Activated CD4-positive, alpha-beta T cell treated with anti-CD3 and anti-CD28 coated beads, Interleukin-2, amount 50 U/mL, for 1 hour (primary cell): ENCODE measurements around the gene TMEM130.

Experiments used
- DNase-seq: peaks from one replicate; pipeline ENCODE4 v3.0.0-alpha.2; 2020

TMEM130 gene

GRCh38 chr7:98869597-98870120 is at the start of gene TMEM130:
TMEM130 (minus strand) TSS chr7:98870014; CDS start chr7:98869861, 153 bp downstream.
- DNase-seq = no peak

GRCh38 chr7:98917331-98917730 is 47.5 kb upstream of the TMEM130 start:
- no peak for DNase-seq

GRCh38 chr7:98913612-98914011 is 43.8 kb upstream of the TMEM130 start:
- no peak for DNase-seq

GRCh38 chr7:98913026-98913425 is 43.2 kb upstream of the TMEM130 start:
- DNase-seq = no peak

GRCh38 chr7:98911916-98912315 is 42.1 kb upstream of the TMEM130 start:
- no peak for DNase-seq

- DNase-seq = no peak
Measured at GRCh38 chr7:98910427-98910826, 40.6 kb upstream of the TMEM130 start.

GRCh38 chr7:98909487-98909886 is 39.7 kb upstream of the TMEM130 start:
- DNase-seq = no peak

DNA sequence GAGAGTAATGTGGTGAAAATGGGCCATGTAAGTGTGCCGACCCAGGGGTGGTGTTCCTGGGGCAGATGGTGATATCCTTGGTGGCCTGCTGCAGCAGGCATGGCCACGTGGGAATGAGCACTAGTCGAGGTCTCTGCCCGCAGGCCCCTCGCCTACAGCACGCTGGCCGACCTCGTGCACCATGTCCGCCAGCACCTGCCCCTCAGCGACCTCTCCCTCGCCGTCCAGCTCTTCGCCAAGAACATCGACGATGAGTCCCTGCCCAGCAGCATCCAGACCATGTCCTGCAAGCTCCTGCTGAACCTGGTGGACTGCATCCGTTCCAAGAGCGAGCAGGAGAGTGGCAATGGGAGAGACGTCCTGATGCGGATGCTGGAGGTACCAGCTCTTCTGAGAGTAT is 38.8 kb upstream of the TMEM130 start:
- DNase-seq = no peak

- no peak for DNase-seq
Measured at GRCh38 chr7:98907570-98907969, 37.8 kb upstream of the TMEM130 start.

- DNase-seq = no peak
Measured at GRCh38 chr7:98903246-98903645, 33.4 kb upstream of the TMEM130 start.

DNA sequence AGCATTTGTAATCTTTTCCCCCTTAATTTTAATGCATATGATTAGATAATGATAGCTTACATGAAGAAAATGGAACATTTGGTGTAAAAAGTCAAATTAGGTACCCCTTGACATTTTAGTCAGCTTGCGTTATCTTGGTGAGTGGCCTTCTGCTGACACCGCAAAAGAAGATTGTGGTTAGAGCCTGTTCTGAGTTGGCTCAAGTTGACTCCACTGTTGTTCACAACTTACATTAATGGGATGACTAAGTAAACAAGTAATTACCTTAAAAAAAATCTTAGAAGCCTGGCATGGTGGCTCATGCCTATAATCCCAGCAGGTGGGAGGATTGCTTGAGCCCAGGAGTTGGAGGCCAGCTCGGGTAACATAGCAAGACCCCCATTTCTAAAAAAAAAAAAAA is 32.7 kb upstream of the TMEM130 start:
- DNase-seq = no peak

GRCh38 chr7:98900815-98901214 is 31.0 kb upstream of the TMEM130 start:
- DNase-seq = no peak

- DNase-seq = no peak
Measured at GRCh38 chr7:98899816-98900215, 30.0 kb upstream of the TMEM130 start.

GRCh38 chr7:98892609-98893008 is 22.8 kb upstream of the TMEM130 start:
- no peak for DNase-seq

DNA sequence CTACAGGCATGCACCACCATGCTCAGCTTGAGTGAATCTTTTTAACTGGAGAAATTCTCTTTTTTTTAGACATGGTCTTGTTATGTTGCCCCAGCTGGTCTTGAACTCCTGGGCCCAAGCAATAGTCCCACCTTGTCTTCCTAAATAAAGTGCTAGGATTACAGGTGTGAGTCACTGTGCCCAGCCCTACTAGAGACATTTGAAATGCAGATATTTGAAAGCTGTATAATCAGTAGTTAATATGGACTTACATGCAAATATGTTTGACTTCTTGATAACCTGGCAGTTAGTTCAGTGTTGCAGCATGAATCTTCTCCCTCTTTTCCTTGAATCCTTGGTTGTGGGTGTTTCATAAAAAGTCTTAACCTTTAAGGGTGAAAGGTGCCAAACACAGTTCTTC is 17.2 kb upstream of the TMEM130 start:
- no peak for DNase-seq

DNA sequence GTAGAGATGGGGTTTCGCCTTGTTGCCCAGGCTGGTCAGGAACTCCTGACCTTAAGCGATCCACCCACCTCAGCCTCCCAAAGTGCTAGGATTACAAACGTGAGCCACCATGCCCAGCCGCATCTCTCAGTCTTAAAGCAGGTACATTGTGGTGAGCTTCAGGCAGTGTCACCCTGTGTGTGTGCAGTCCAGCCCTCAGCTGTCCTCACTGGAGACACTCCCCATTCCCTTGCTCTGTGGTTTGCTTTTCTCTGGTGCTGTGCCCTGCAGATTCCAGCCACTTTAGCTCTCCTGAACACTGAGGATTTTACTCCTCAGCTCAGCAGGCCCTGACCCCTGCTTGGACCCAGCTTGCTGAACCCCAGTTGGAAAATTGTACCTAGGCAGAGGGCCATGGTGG is 14.6 kb upstream of the TMEM130 start:
- DNase-seq = no peak

DNA sequence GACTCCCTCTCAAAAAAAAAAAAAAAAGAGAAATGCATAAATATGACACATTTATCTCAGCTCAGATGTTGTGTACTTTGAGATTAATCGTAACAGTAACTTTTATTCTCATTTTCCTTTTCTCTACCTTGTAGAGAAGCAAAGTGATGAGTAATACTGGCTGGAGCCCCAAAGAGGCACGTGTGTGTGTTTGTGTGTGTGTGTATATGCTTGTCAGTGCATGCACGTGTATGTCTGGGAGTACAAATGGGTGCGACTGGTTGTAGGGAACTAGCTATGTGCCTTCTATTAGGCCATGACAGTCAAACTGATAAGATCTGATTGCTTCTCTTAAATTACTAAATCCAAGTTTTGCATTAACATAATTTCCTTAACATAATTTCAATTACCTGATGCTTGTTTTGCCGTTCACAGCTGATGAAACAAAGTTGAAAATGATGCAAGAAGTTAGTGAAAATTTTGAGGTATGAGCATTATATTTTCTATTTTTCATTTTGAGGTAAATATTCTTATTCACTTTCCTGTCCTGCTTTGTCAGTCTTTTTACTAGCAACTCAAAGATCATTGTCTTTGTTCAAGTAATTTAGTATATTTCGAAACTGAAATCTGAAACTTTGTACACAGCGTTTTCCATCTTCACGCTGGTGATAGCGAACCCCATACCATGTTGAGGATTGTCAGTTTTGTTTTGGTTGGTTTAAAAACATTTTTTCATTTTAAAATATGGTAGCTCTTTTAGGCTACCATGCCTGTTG is 11.9 kb upstream of the TMEM130 start:
- no peak for DNase-seq

- DNase-seq = no peak
Measured at GRCh38 chr7:98880485-98880884, 10.7 kb upstream of the TMEM130 start.

GRCh38 chr7:98879979-98880315 is 10.1 kb upstream of the TMEM130 start:
- no peak for DNase-seq

DNA sequence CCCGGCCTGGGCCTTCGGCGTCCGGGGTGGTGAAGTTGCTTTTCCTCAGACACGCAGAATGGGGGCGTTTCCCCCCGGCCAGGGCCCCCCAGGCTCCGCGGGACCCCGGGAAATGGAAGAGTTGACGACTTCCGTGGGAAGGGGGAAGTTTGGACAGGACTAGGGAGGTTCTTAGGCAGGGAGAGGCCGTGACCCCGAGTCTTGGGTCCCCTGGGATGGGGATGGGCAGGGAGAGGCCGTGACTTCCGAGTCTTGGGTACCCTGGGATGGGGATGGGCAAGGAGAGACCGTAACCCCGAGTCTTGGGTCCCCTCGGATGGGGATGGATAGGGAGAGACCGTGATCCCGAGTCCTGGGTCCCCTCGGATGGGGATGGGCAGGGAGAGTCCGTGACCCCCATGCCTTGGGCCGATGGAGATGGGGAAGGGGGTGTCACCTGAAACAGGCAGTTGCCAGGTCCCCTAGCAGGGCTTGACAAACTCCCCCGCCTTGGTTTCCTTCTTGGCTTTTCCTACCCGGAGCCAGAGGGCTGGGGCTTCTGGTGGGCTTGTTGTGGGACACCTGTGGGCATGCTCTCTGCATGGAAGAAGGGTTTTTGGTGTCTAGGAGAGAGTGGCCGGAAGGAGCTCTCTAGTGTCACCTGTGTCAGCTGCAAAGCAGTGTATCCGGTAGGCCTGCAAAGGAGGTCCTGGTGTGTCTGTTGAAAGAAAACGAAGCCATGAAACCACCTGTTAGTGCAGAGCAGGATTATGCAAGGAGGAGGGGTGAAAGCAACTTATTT is 9.6 kb upstream of the TMEM130 start:
- peak; percentile 60 for DNase-seq

DNA sequence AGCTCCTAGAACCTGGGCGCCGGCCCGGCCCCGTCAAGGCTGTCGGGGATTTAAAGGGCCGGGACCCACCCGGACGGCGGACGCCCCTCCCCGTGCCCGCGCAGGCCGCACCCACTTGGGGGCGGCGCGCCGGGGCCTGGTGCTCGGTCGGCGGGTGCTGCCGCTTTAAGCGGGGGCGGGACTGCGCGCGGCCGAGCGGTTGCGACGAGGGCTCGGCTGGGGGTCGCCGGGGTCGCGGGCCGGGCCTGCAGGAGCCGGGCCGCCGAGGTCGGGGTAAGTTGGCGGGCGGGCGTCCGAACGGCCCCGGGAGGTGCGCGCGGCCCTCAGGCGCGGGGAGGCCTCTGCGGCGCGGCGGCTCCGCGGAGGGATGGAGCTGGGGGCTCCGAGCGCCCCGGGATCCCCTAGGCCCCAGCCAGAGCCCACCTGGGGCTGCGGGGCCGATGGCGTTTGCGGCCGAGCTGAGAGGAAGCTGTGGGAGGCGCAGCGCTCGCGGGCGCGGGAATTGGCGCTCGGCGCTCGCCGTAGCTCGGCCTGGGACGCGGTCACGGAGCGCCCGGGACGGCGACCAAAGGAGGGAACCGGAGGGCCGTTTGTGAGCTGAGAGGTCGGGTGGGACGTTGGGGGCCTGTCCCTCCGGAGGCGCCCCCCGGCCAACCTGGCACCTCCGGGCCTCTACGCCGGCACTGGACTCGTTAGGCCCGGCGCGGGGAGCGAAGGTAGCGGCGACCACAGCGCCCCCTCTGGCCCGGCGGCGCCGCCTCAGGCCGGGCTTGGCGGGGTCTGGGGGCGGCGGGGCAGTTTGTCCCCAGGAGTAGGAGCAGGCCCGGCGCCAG is 8.8 kb upstream of the TMEM130 start, which contains the start of gene TRRAP:
Gene TRRAP (plus strand): TSS at position 168 of the 833 bp plus-strand sequence. CDS start 2,619 bp downstream, outside the sequence.
- DNase-seq = peak; percentile 71

GRCh38 chr7:98877692-98878364 is 8.0 kb upstream of the TMEM130 start:
- DNase-seq = no peak

DNA sequence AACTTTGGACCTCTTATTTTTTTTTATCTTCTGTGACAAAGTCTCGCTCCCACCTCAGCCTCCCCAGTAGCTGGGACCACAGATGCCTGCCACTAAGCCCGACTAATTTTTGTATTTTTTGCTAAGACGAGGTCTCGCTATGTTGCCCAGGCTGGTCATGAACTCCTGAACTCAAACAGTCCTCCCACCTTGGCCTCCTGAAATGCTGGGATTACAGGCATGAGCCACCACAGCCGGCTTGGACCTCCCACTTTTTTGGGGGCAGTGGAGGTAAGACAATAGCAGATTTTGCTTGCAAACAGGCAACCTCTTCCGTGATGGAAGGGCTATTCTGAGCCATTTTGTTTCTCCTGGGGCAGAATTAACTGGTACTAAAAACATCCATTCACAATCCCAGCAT is 7.3 kb upstream of the TMEM130 start:
- no peak for DNase-seq
